B cell (primary cell): ENCODE measurements around the gene KAT8. TPM values are rescaled to one million over a fixed set of nuclear protein-coding genes. Genes with fewer than 3 reads are reported as not detected.
A peak's percentile ranks its signal among the peaks of the same experiment; 100 is the strongest.

Experiments used
- ATAC-seq: fragments of 200-7000 bp; cut with Tn5 transposase; one replicate; pipeline ENCODE4 v1.10.0; 2021; ENCODE audit warnings: low read depth, mild to moderate bottlenecking, moderate number of reproducible peaks, moderate library complexity
- CTCF ChIA-PET: fragments of 350-600 bp; sonication (Branson Sonifier 250); formaldehyde crosslinking; loops from one replicate; lab custom pipeline; 2021; ENCODE audit warnings: antibody characterized with exemption, inconsistent platforms; lab: Charles Lee
- POLR2A ChIA-PET: fragments of 350-600 bp; sonication (Branson Sonifier 250); formaldehyde crosslinking; loops from one replicate; lab custom pipeline; 2021; ENCODE audit warnings: antibody characterized with exemption; lab: Charles Lee
- DNase-seq: peaks from one replicate; pipeline ENCODE4 v3.0.0; 2013
- H2AFZ ChIP-seq: 2 replicates; pipeline ENCODE4 v1.6.1; 2012; ENCODE audit warnings: mild to moderate bottlenecking, low read depth, low read length; ENCODE audit not compliant: insufficient read depth, poor library complexity, severe bottlenecking
- H3K27ac ChIP-seq, 2 donors: 1 replicate in 1 of 2; 2 replicates in 1 of 2; pipeline ENCODE4 v1.5.1; 2012 to 2013; ENCODE audit warnings: low read length in 2 of 2, mild to moderate bottlenecking in 2 of 2, moderate library complexity in 1 of 2
- H3K27me3 ChIP-seq, 4 experiments: fragments of 200-600 bp in 1 of 4; sonication (generic) in 1 of 4; replicated peaks in 1 of 4; 1 replicate in 2 of 4; 2 replicates in 2 of 4; pipeline versions ENCODE4 v1.6.1 to v1.7.0; 2013 to 2016; ENCODE audit warnings: low read length in 3 of 4, mild to moderate bottlenecking in 2 of 4, mixed read lengths in 1 of 4, moderate library complexity in 1 of 4; ENCODE audit not compliant: insufficient read depth in 4 of 4, control insufficient read depth in 3 of 4; ENCODE audit errors: control extremely low read depth in 1 of 4
- H3K36me3 ChIP-seq, 2 experiments: replicated peaks in 1 of 2; 1 replicate in 1 of 2; 2 replicates in 1 of 2; pipeline versions ENCODE4 v1.6.1 to v1.7.1; 2013; ENCODE audit warnings: low read length in 1 of 2; ENCODE audit not compliant: insufficient read depth in 2 of 2, control insufficient read depth in 1 of 2; ENCODE audit errors: control extremely low read depth in 1 of 2, extremely low read depth in 1 of 2
- H3K4me1 ChIP-seq, 2 donors: fragments of 200-600 bp in 1 of 2; sonication (generic) in 1 of 2; 1 replicate in 1 of 2; 2 replicates in 1 of 2; pipeline versions ENCODE4 v1.5.1 to v1.6.1; 2013 to 2017; ENCODE audit warnings: low read length in 2 of 2; ENCODE audit not compliant: control insufficient read depth in 2 of 2, insufficient read depth in 2 of 2
- H3K4me2 ChIP-seq: replicated peaks from 2 replicates; pipeline ENCODE3; 2012; ENCODE audit warnings: mild to moderate bottlenecking, low read depth, low read length; ENCODE audit not compliant: poor library complexity, severe bottlenecking
- H3K4me3 ChIP-seq, 5 experiments: fragments of 200-600 bp in 1 of 5; sonication (generic) in 1 of 5; 1 replicate in 3 of 5; 2 replicates in 2 of 5; pipeline versions ENCODE4 v1.5.1 to v1.7.0; 2011 to 2016; ENCODE audit warnings: low read length in 4 of 5, mild to moderate bottlenecking in 4 of 5, low read depth in 2 of 5, control low read depth in 1 of 5, moderate library complexity in 1 of 5; ENCODE audit not compliant: insufficient read depth in 1 of 5; ENCODE audit errors: control extremely low read depth in 1 of 5, extremely low read depth in 1 of 5
- H3K79me2 ChIP-seq: fragments of 200-600 bp; sonication (generic); one replicate; pipeline ENCODE4 v1.6.0; 2016; ENCODE audit warnings: low read length; ENCODE audit not compliant: control insufficient read depth, insufficient read depth
- H3K9ac ChIP-seq: fragments of 200-600 bp; sonication (generic); 2 replicates; pipeline ENCODE4 v1.6.1; 2017; ENCODE audit warnings: mild to moderate bottlenecking, low read length, moderate library complexity
- H3K9me3 ChIP-seq, 3 donors: one replicate each; pipeline versions ENCODE4 v1.6.1 to v1.7.1; 2013; ENCODE audit warnings: low read length in 2 of 3; ENCODE audit not compliant: control insufficient read depth in 2 of 3, insufficient read depth in 1 of 3; ENCODE audit errors: control extremely low read depth in 1 of 3
- H4K20me1 ChIP-seq: 2 replicates; pipeline ENCODE4 v1.6.0; 2012; ENCODE audit warnings: mild to moderate bottlenecking, low read length; ENCODE audit not compliant: insufficient read depth, control insufficient read depth, poor library complexity, severe bottlenecking
- H3K27ac Mint-ChIP-seq: one replicate; pipeline ENCODE4 v1.8.0; 2021; ENCODE audit warnings: mixed read lengths
- H3K27me3 Mint-ChIP-seq: one replicate; pipeline ENCODE4 v1.8.0; 2021; ENCODE audit warnings: mixed read lengths
- H3K4me1 Mint-ChIP-seq: one replicate; pipeline ENCODE4 v1.8.0; 2021; ENCODE audit warnings: mixed read lengths
- H3K4me3 Mint-ChIP-seq: one replicate; pipeline ENCODE4 v1.8.0; 2021; ENCODE audit warnings: mixed read lengths
- H3K9me3 Mint-ChIP-seq: one replicate; pipeline ENCODE4 v1.8.0; 2022; ENCODE audit warnings: mixed read lengths; ENCODE audit not compliant: insufficient read depth
- EZH2 ChIP-seq: IDR thresholded peaks from 2 replicates; pipeline ENCODE4 v1.6.1; 2012; ENCODE audit warnings: borderline replicate concordance, low read depth, mild to moderate bottlenecking, moderate library complexity, low read length; ENCODE audit not compliant: insufficient read depth, poor library complexity, severe bottlenecking
- WGBS: methylation state at CpG from one replicate; pipeline ENCODE4 v1.1.5; 2013; ENCODE audit warnings: missing lambda C conversion rate; ENCODE audit not compliant: insufficient coverage; 5-methylcytosine and 5-hydroxymethylcytosine counted together
- intact Hi-C: fragments of 100-400 bp; cut with micrococcal nuclease; formaldehyde crosslinking; loops from one replicate; pipeline ENCODE4 v1.10.0; 2022
- polyA plus RNA-seq: library from polyadenylated mRNA; depleted of rRNA; stranded (reverse); fragments of >200 nt; gene quantifications from 2 replicates; pipeline ENCODE4 v1.2.3, GENCODE V29; 2012
- total RNA-seq, 2 donors: library from RNA; stranded (reverse); fragments of 120-200 nt in 1 of 2; gene quantifications; 1 replicate in 1 of 2; 2 replicates in 1 of 2; pipeline versions ENCODE4 v1.2.3 to v1.2.4, GENCODE V29; 2013 to 2022
- TF ChIP-seq, protein P1 (sequence below): fragments of 200-600 bp; IDR thresholded peaks from one replicate; pipeline ENCODE4 v1.8.0; 2022; ENCODE audit warnings: antibody characterized with exemption, mild to moderate bottlenecking

The KAT8 gene
- total and polyA plus RNA-seq, 2 donors (not counting 1 experiment from before 2014, with no cell fraction given): 100.0 to 102 TPM

DNA sequence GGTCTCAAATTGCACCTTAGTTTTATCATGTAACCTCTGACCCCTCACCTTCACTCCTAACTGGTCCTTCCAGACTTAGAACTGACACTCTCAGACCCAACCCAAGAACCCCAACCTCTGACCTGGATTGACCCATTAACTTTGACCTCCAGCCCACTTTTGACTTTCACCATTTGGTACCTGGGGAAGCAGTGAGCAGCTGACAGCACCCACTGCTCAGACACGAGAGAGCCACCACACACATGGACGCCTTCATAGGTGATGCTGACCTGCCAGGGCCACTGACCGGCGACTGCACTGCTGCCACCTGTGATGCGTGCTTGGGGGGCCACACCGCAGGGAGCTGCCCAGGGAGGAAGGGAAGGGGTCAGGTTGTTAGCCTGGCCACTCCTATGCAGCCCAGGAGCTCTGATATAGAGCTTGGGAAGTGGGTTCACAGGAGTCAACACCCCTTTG is 15.6 kb downstream of the KAT8 start:
- H3K9me3 Mint-ChIP-seq: no peaks in the 10 kb centered on the region
- H3K4me3 ChIP-seq: no peak overlapping the region
- ATAC-seq: no peak
- H2AFZ ChIP-seq: no peak overlapping the region
- ChIA-PET POLR2A (no interaction called here), CTCF (no interaction called here)
- no peak for DNase-seq
- H3K27me3 ChIP-seq: no peaks in the 10 kb centered on the region
- H3K27me3 Mint-ChIP-seq: no peaks in the 10 kb centered on the region
- intact Hi-C loops: no loop called here
- no peak overlapping the region for H3K9ac ChIP-seq
- no peaks in the 10 kb centered on the region for H3K4me1 ChIP-seq
- no peak overlapping the region for H3K4me3 Mint-ChIP-seq
- H3K4me2 ChIP-seq: no peak overlapping the region
- no peaks in the 10 kb centered on the region for H3K79me2 ChIP-seq
- no peaks in the 10 kb centered on the region for H4K20me1 ChIP-seq
- H3K36me3 ChIP-seq: peaks cover 0 to 39% of the 10 kb centered on the region in 2 experiments
- 95% methylated on average over 6 of the region's 6 CpGs for WGBS
- H3K4me1 Mint-ChIP-seq: no peaks in the 10 kb centered on the region
- TF ChIP-seq EZH2: no peak
- TF ChIP-seq, protein P1, sequence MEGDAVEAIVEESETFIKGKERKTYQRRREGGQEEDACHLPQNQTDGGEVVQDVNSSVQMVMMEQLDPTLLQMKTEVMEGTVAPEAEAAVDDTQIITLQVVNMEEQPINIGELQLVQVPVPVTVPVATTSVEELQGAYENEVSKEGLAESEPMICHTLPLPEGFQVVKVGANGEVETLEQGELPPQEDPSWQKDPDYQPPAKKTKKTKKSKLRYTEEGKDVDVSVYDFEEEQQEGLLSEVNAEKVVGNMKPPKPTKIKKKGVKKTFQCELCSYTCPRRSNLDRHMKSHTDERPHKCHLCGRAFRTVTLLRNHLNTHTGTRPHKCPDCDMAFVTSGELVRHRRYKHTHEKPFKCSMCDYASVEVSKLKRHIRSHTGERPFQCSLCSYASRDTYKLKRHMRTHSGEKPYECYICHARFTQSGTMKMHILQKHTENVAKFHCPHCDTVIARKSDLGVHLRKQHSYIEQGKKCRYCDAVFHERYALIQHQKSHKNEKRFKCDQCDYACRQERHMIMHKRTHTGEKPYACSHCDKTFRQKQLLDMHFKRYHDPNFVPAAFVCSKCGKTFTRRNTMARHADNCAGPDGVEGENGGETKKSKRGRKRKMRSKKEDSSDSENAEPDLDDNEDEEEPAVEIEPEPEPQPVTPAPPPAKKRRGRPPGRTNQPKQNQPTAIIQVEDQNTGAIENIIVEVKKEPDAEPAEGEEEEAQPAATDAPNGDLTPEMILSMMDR: no peak
- no peaks in the 10 kb centered on the region for H3K9me3 ChIP-seq
- no peak overlapping the region for H3K27ac ChIP-seq
- H3K27ac Mint-ChIP-seq: no peak overlapping the region

DNA sequence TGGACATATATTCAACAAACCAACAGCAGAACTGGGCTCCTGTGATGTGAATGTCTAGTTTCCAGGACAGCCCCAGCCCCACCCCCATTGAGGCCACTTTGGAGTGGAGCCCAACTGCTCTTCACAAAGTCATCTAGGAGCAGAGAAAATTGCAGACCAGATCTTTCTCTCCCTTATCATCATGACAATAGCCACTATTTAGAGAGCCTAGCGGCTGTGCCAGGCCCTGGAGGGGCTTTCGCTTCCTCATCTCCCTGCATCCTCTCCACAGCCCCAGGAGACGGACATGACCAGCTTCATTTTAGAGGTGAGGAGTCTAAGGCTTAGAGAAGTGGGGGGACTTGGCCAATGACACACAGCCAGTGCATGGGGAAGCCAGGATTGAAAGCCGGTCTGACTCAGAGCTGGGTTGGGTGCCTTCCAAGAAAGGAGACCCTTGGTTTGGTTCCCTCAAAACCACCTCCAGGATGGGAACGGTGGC is 16.7 kb downstream of the KAT8 start:
- ChIA-PET CTCF (no interaction called here), POLR2A (interaction anchor here (0.5 kb wide), 1 partner anchor 14 kb away, joined by 4 read pairs; no protein-coding TSS in a partner anchor)
- Histone ChIP-seq H3K27me3 (no peaks in the 10 kb centered on the region), H3K9me3 (no peaks in the 10 kb centered on the region), H4K20me1 (no peaks in the 10 kb centered on the region), H3K4me1 (no peaks in the 10 kb centered on the region), H3K36me3 (peaks cover 0 to 31% of the 10 kb centered on the region in 2 experiments), H3K4me2 (no peak overlapping the region), H3K27ac (no peak overlapping the region), H3K79me2 (no peaks in the 10 kb centered on the region), H3K9ac (no peak overlapping the region), H3K4me3 (no peak overlapping the region), H2AFZ (no peak overlapping the region)
- H3K27ac Mint-ChIP-seq: no peak overlapping the region
- intact Hi-C loops: no loop called here
- DNase-seq (peak; percentile 9), ATAC-seq (no peak)
- H3K9me3 Mint-ChIP-seq: no peaks in the 10 kb centered on the region
- H3K4me1 Mint-ChIP-seq: no peaks in the 10 kb centered on the region
- H3K27me3 Mint-ChIP-seq: no peaks in the 10 kb centered on the region
- no peak for TF ChIP-seq EZH2
- TF ChIP-seq, protein P1: no peak
- 70% methylated on average over 2 of the region's 5 CpGs for WGBS
- H3K4me3 Mint-ChIP-seq: no peak overlapping the region
